WTC11 (cell line): ENCODE measurements around the gene UBE4A.

ENCODE experiments used
- FOXJ3 ChIP-seq: sonication (generic); formaldehyde crosslinking; IDR thresholded peaks from 2 replicates; pipeline ENCODE4 v1.9.0; 2021; ENCODE audit warnings: missing genetic modification reagents, mild to moderate bottlenecking, borderline replicate concordance
- FOXK1 ChIP-seq: sonication (generic); formaldehyde crosslinking; IDR thresholded peaks from 2 replicates; pipeline ENCODE4 v1.8.0; 2022; ENCODE audit warnings: mild to moderate bottlenecking, moderate library complexity, missing genetic modification reagents
- TP53 ChIP-seq: sonication (generic); formaldehyde crosslinking; IDR thresholded peaks from 2 replicates; pipeline ENCODE4 v1.8.1; 2023; ENCODE audit warnings: mild to moderate bottlenecking, missing genetic modification reagents
- ZNF121 ChIP-seq: sonication (generic); formaldehyde crosslinking; IDR thresholded peaks from 2 replicates; pipeline ENCODE4 v1.8.0; 2023; ENCODE audit warnings: missing genetic modification reagents
- ZNF138 ChIP-seq: sonication (generic); formaldehyde crosslinking; conservative IDR thresholded peaks from 2 replicates; pipeline ENCODE4 v1.8.1; 2022; ENCODE audit warnings: mild to moderate bottlenecking, moderate library complexity, missing genetic modification reagents
- TF ChIP-seq, protein P1 (sequence below): fragments of 200-600 bp; IDR thresholded peaks from 2 replicates; pipeline ENCODE4 v1.8.0; 2022; ENCODE audit warnings: antibody characterized with exemption
- TF ChIP-seq, protein P2 (sequence below): sonication (generic); formaldehyde crosslinking; IDR thresholded peaks from 2 replicates; pipeline ENCODE4 v1.8.1; 2023; ENCODE audit warnings: mild to moderate bottlenecking, missing genetic modification reagents, moderate library complexity
- TF ChIP-seq, protein P3 (sequence below): sonication (generic); formaldehyde crosslinking; conservative IDR thresholded peaks from 2 replicates; pipeline ENCODE4 v1.8.1; 2022; ENCODE audit warnings: mild to moderate bottlenecking, missing genetic modification reagents

DNA sequence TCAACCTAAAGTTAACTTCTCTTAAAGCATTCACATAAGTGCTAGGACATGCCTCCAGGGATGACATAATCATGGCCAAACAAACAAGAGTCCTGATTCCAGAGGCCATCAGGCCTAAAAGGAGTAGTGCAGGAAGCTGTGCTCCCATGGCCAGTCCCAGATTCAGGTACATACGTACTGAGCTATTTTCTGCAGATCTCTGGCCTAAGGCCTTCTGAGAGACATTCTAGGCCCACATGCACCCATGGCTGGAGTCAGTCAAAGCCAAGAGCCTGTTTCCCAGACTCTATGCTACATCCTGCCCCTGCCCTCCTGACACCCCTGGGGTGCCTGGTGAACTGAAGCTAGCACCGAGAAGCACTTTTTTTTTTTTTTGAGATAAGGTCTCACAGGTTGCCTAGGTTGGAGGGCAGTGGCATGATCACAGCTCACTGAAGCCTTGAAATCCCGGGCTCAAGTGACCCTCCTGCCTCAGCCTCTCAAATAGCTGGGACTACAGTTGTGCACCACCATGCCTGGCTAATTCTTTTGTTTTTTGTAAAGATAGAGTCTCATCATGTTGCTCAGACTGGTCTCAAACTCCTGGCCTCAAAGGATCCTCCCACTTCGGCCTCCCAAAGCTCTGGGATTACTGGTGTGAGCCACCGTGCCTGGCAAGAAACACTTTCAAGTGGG is 17.4 kb upstream of the UBE4A start:
- TF ChIP-seq TP53 (CRISPR knock-in tag) (no peak), ZNF121 (CRISPR knock-in tag) (no peak), FOXJ3 (no peak), FOXK1 (CRISPR knock-in tag) (no peak), ZNF138 (CRISPR knock-in tag) (no peak)
- TF ChIP-seq, protein P1, sequence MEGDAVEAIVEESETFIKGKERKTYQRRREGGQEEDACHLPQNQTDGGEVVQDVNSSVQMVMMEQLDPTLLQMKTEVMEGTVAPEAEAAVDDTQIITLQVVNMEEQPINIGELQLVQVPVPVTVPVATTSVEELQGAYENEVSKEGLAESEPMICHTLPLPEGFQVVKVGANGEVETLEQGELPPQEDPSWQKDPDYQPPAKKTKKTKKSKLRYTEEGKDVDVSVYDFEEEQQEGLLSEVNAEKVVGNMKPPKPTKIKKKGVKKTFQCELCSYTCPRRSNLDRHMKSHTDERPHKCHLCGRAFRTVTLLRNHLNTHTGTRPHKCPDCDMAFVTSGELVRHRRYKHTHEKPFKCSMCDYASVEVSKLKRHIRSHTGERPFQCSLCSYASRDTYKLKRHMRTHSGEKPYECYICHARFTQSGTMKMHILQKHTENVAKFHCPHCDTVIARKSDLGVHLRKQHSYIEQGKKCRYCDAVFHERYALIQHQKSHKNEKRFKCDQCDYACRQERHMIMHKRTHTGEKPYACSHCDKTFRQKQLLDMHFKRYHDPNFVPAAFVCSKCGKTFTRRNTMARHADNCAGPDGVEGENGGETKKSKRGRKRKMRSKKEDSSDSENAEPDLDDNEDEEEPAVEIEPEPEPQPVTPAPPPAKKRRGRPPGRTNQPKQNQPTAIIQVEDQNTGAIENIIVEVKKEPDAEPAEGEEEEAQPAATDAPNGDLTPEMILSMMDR, result no peak
- TF ChIP-seq, protein P2, sequence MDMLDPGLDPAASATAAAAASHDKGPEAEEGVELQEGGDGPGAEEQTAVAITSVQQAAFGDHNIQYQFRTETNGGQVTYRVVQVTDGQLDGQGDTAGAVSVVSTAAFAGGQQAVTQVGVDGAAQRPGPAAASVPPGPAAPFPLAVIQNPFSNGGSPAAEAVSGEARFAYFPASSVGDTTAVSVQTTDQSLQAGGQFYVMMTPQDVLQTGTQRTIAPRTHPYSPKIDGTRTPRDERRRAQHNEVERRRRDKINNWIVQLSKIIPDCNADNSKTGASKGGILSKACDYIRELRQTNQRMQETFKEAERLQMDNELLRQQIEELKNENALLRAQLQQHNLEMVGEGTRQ (CRISPR knock-in tag), result no peak
- TF ChIP-seq, protein P3, sequence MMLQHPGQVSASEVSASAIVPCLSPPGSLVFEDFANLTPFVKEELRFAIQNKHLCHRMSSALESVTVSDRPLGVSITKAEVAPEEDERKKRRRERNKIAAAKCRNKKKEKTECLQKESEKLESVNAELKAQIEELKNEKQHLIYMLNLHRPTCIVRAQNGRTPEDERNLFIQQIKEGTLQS (CRISPR knock-in tag), result no peak
